Hepatocyte (in vitro differentiated cells): ENCODE measurements around the gene ZBTB14. TPM values are rescaled to one million over a fixed set of nuclear protein-coding genes. Genes with fewer than 3 reads are reported as not detected.

Experiments
- DNase-seq: peaks from one replicate; pipeline ENCODE4 v3.0.0-alpha.2; 2016; ENCODE audit warnings: low spot score
- H2AFZ ChIP-seq: fragments of 200-600 bp; sonication (generic); 2 replicates; pipeline ENCODE4 v1.6.0; 2016; ENCODE audit warnings: antibody characterized with exemption, mild to moderate bottlenecking
- H3K27ac ChIP-seq: fragments of 200-600 bp; sonication (generic); 2 replicates; pipeline ENCODE4 v1.5.1; 2016; ENCODE audit warnings: mild to moderate bottlenecking
- H3K27me3 ChIP-seq: fragments of 200-600 bp; sonication (generic); 2 replicates; pipeline ENCODE4 v1.6.1; 2016
- H3K36me3 ChIP-seq: fragments of 200-600 bp; sonication (generic); replicated peaks from 2 replicates; pipeline ENCODE4 v1.5.1; 2016; ENCODE audit warnings: low read depth; ENCODE audit not compliant: insufficient read depth
- H3K4me1 ChIP-seq: fragments of 200-600 bp; sonication (generic); 2 replicates; pipeline ENCODE4 v1.5.1; 2016; ENCODE audit warnings: mild to moderate bottlenecking, moderate library complexity; ENCODE audit not compliant: insufficient read depth
- H3K4me2 ChIP-seq: fragments of 200-600 bp; sonication (generic); 2 replicates; pipeline ENCODE4 v1.6.0; 2016
- H3K4me3 ChIP-seq: fragments of 200-600 bp; sonication (generic); 2 replicates; pipeline ENCODE4 v1.5.1; 2016; ENCODE audit warnings: mild to moderate bottlenecking
- H3K79me2 ChIP-seq: fragments of 200-600 bp; sonication (generic); 2 replicates; pipeline ENCODE4 v1.6.0; 2017; ENCODE audit warnings: mild to moderate bottlenecking
- H3K9me2 ChIP-seq: fragments of 200-600 bp; sonication (generic); replicated peaks from 2 replicates; pipeline ENCODE4 v1.6.0; 2017; ENCODE audit warnings: mild to moderate bottlenecking; ENCODE audit not compliant: insufficient read depth
- H3K9me3 ChIP-seq: fragments of 200-600 bp; sonication (generic); 2 replicates; pipeline ENCODE4 v1.5.1; 2016; ENCODE audit warnings: low read depth, mild to moderate bottlenecking
- H4K20me1 ChIP-seq: fragments of 200-600 bp; sonication (generic); 2 replicates; pipeline ENCODE4 v1.6.0; 2016; ENCODE audit warnings: mild to moderate bottlenecking; ENCODE audit not compliant: insufficient read depth, poor library complexity, severe bottlenecking
- EZH2 ChIP-seq: fragments of 200-600 bp; sonication (generic); IDR thresholded peaks from 2 replicates; pipeline ENCODE4 v1.6.1; 2016; ENCODE audit warnings: antibody characterized with exemption, mild to moderate bottlenecking, borderline replicate concordance
- EZH2phosphoT487 ChIP-seq: fragments of 200-600 bp; sonication (generic); IDR thresholded peaks from one replicate; pipeline ENCODE4 v1.6.1; 2018; ENCODE audit warnings: antibody characterized with exemption, mild to moderate bottlenecking, low read depth, moderate library complexity; ENCODE audit not compliant: unreplicated experiment, severe bottlenecking
- WGBS: methylation state at CpG from one replicate; pipeline ENCODE4 v1.1.6; 2016; ENCODE audit warnings: low lambda C conversion rate; ENCODE audit errors: missing lambda C conversion rate; 5-methylcytosine and 5-hydroxymethylcytosine counted together
- polyA plus RNA-seq: library from polyadenylated mRNA; unstranded; fragments of >200 nt; fragmentation: Nextera tagmentation; extraction: Ambion mirVana; gene quantifications from 2 replicates; pipeline ENCODE4 v1.2.1, GENCODE V29; 2016
- total RNA-seq: library from RNA; depleted of rRNA; stranded (reverse); fragments of >200 nt; gene quantifications from 2 replicates; pipeline ENCODE4 v1.2.3, GENCODE V29; 2014
- TF ChIP-seq, protein P1 (sequence below): fragments of 200-600 bp; sonication (generic); IDR thresholded peaks from 2 replicates; pipeline ENCODE4 v1.5.1; 2016; ENCODE audit warnings: antibody characterized with exemption, mild to moderate bottlenecking; ENCODE audit not compliant: poor library complexity

The ZBTB14 gene
- total and polyA plus RNA-seq, 2 experiments from 2014 or later, result 9.7 to 10.9 TPM

GRCh38 chr18:5282770-5283169, 12.8 kb downstream of the ZBTB14 start:
- H3K27ac ChIP-seq, result no peak overlapping the region
- no peak for TF ChIP-seq EZH2
- TF ChIP-seq, protein P1, sequence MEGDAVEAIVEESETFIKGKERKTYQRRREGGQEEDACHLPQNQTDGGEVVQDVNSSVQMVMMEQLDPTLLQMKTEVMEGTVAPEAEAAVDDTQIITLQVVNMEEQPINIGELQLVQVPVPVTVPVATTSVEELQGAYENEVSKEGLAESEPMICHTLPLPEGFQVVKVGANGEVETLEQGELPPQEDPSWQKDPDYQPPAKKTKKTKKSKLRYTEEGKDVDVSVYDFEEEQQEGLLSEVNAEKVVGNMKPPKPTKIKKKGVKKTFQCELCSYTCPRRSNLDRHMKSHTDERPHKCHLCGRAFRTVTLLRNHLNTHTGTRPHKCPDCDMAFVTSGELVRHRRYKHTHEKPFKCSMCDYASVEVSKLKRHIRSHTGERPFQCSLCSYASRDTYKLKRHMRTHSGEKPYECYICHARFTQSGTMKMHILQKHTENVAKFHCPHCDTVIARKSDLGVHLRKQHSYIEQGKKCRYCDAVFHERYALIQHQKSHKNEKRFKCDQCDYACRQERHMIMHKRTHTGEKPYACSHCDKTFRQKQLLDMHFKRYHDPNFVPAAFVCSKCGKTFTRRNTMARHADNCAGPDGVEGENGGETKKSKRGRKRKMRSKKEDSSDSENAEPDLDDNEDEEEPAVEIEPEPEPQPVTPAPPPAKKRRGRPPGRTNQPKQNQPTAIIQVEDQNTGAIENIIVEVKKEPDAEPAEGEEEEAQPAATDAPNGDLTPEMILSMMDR, result no peak
- no peak for TF ChIP-seq EZH2phosphoT487
- H3K79me2 ChIP-seq, result no peaks in the 10 kb centered on the region
- WGBS, result 86% methylated on average over 1 of the region's 1 CpG
- no peaks in the 10 kb centered on the region for H3K4me1 ChIP-seq
- no peak overlapping the region for H3K4me2 ChIP-seq
- no peaks in the 10 kb centered on the region for H3K9me3 ChIP-seq
- no peak for DNase-seq
- H4K20me1 ChIP-seq, result no peaks in the 10 kb centered on the region
- H2AFZ ChIP-seq, result no peak overlapping the region
- no peaks in the 10 kb centered on the region for H3K27me3 ChIP-seq
- no peaks in the 10 kb centered on the region for H3K36me3 ChIP-seq
- H3K9me2 ChIP-seq, result no peaks in the 10 kb centered on the region
- no peak overlapping the region for H3K4me3 ChIP-seq

DNA sequence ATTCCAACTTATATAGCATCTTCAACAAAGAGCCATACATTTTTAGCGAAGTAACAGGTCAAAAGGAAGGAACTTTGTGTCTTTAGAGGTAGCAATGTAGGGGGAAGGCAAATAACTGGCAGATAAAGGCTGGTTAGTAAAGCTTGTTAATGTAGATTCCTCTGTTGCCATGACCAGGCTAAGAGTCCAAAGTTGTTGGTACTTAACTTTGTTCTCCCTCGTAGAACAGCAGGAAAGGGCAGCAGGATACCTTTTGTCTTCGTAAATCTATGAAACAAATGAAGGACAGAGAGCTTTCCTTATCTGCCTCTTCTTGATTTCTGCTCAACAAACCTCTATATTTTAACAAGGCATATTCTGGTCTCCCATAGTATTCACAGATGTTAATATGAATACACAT, 18.6 kb downstream of the ZBTB14 start:
- Histone ChIP-seq H3K4me3 (no peak overlapping the region), H3K36me3 (no peaks in the 10 kb centered on the region), H3K9me2 (peaks cover 4% of the 10 kb centered on the region), H4K20me1 (no peaks in the 10 kb centered on the region), H3K9me3 (no peaks in the 10 kb centered on the region), H3K4me1 (no peaks in the 10 kb centered on the region), H2AFZ (no peak overlapping the region), H3K79me2 (no peaks in the 10 kb centered on the region), H3K4me2 (no peak overlapping the region), H3K27me3 (no peaks in the 10 kb centered on the region), H3K27ac (no peak overlapping the region)
- no peak for DNase-seq
- 31% methylated on average over 3 of the region's 3 CpGs for WGBS
- TF ChIP-seq EZH2phosphoT487, result no peak
- TF ChIP-seq EZH2, result no peak
- TF ChIP-seq, protein P1, result no peak

GRCh38 chr18:5275872-5276271, 19.7 kb downstream of the ZBTB14 start:
- Histone ChIP-seq H4K20me1 (no peaks in the 10 kb centered on the region), H3K4me1 (no peaks in the 10 kb centered on the region), H3K9me3 (no peaks in the 10 kb centered on the region), H3K27ac (no peak overlapping the region), H3K36me3 (no peaks in the 10 kb centered on the region), H3K27me3 (no peaks in the 10 kb centered on the region), H3K9me2 (peaks cover 4% of the 10 kb centered on the region), H3K4me2 (no peak overlapping the region), H2AFZ (no peak overlapping the region), H3K79me2 (no peaks in the 10 kb centered on the region), H3K4me3 (no peak overlapping the region)
- WGBS, result 29% methylated on average over 1 of the region's 1 CpG
- TF ChIP-seq, protein P1, result no peak
- TF ChIP-seq EZH2, result no peak
- no peak for TF ChIP-seq EZH2phosphoT487
- no peak for DNase-seq

DNA sequence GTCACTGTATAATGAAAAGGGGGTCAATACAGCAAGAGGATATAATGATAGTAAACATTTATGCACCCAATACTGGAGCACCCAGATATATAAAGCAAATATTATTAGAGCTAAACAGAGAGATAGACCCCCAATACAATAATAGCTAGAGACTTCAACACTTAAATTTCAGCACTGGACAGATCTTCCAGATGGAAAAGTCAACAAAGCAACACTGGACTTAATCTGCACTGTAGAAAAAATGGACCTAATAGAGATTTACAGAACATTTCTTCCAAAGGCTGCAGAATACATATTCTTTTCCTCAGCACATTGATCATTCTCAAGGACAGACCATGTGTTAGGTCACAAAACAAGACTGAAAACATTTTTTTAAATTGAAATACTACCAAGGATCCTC, 26.7 kb downstream of the ZBTB14 start:
- DNase-seq, result no peak
- Histone ChIP-seq H3K4me1 (no peaks in the 10 kb centered on the region), H3K9me3 (no peaks in the 10 kb centered on the region), H3K4me3 (no peak overlapping the region), H3K36me3 (no peaks in the 10 kb centered on the region), H2AFZ (no peak overlapping the region), H3K27ac (no peak overlapping the region), H3K4me2 (no peak overlapping the region), H3K27me3 (no peaks in the 10 kb centered on the region), H4K20me1 (no peaks in the 10 kb centered on the region), H3K79me2 (no peaks in the 10 kb centered on the region), H3K9me2 (no peaks in the 10 kb centered on the region)
- TF ChIP-seq EZH2 (no peak), EZH2phosphoT487 (no peak)
- TF ChIP-seq, protein P1, result no peak
